ENCODE data around the gene FKBP5.

FKBP5 gene

GRCh38 chr6:35662999-35663398, 25.7 kb downstream of the FKBP5 start:
- no peak for DNase-seq (ENCODE audit: low spot score)

DNA sequence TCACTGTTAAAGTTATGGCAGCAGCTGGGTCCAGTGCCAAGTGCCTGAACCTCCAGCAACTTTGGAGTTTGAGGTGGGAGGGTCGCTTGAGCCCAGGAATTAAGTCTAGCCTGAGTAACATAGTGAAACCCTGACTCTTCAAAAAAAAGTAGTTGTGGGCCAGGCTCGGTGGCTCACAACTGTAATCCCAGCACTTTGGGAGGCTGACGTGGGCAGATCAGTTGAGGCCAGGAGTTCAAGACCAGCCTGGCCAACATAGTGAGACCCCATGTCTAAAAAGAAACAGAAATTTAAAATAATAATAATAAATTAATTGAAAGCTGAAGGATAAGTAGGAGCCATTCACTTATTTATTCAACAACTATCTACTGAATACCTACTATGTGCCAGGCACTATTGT, 33.8 kb downstream of the FKBP5 start:
- no peak for DNase-seq (ENCODE audit: low spot score)

DNA sequence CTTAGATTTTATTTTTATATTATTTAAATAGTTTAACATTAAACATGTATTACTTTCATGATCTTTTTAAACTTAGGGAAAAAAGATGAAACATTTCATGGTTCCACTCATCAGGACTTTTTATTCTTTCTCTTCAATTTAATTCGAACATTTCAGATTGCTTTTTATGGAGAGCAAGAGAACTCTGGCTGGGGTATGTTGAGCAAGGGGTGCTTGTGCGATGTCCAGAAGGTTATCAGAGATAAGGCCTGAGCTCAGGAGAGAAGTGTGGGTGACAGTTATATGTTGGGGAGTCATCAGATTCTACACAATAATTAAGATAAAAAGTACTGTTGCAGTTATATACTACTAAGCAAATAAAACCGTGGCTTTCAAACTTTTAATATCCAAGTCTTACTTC, 37.5 kb downstream of the FKBP5 start:
- DNase-seq (ENCODE audit: low spot score): no peak

GRCh38 chr6:35650015-35650414, 38.7 kb downstream of the FKBP5 start:
- no peak for DNase-seq (ENCODE audit: low spot score)

DNA sequence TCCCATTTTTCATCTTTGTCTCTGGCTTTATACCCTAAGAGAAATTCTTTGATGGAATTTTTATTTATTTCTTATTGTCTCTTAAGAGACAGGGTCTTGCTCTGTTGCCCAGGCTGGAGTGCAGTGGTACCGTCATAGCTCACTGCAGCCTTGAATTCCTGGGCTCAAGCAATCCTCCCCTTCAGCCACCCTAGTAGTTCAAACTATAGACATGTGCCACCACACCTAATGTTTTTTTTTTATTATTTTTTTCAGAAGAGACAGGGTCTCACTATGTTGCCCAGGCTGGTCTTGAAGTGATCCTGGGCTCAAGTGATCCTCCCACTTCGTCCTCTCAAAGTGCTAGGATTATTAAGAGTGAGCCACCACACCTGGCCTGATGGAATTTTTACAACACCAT, 40.5 kb downstream of the FKBP5 start:
- no peak for DNase-seq (ENCODE audit: low spot score)

DNA sequence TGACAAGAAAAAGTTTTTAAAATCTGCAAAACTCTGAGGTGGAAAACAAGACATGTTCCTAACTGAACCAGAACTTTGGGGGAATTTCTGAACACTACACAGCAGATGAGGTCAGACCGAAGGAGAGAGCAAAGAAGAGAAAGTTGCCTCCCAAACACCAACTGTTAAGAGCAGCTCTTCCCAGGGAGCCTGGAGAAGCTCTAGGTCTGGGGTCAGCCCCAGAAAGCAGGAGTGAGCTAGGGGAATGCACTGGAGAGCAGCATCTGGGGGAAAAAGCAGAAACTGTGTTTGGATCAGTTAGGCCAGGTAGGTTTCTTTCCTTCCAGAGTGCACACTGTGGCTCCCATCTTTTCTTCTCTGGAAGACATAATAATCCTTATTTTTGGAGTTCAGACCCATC, 41.3 kb downstream of the FKBP5 start:
- no peak for DNase-seq (ENCODE audit: low spot score)

GRCh38 chr6:35643162-35643535, 45.6 kb downstream of the FKBP5 start:
- no peak for DNase-seq (ENCODE audit: low spot score)

- no peak for DNase-seq (ENCODE audit: low spot score)
Observed at GRCh38 chr6:35642471-35643161, 46.1 kb downstream of the FKBP5 start.

- no peak for DNase-seq (ENCODE audit: low spot score)
Observed at GRCh38 chr6:35640017-35640664, 48.6 kb downstream of the FKBP5 start.

- DNase-seq (ENCODE audit: low spot score): no peak
Observed at GRCh38 chr6:35638679-35639078, 50.0 kb downstream of the FKBP5 start.

- no peak for DNase-seq (ENCODE audit: low spot score)
Observed at GRCh38 chr6:35637911-35638310, 50.8 kb downstream of the FKBP5 start.

GRCh38 chr6:35635601-35636597, 52.8 kb downstream of the FKBP5 start:
- no peak for DNase-seq (ENCODE audit: low spot score)

- DNase-seq (ENCODE audit: low spot score): no peak
Observed at GRCh38 chr6:35634316-35634715, 54.4 kb downstream of the FKBP5 start.

DNA sequence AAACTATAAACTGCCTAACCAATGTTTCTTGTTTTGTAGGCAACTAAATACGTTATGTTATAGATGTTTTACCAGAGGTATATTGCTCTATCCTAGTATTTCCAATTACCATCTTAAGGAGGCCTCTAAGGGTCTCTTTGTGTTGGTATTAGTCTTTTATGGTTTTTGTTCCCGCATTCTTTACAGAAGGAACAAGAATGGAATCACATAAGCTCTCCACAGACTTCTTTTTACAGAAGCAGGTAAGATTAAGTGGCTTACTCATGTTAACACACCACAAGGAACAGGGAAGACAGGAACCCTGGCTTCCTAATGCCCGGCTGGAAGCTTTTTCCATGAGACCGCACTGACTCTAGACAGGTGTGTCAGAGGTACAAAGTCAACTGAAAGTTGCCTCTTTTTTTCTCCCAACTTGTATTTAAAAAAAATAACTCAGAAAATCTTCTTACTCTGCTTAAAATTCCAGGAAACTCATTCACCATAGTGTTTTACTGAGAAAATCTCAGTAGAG, 55.1 kb downstream of the FKBP5 start:
- DNase-seq (ENCODE audit: low spot score): no peak

GRCh38 chr6:35629876-35630378, 58.8 kb downstream of the FKBP5 start:
- DNase-seq (ENCODE audit: low spot score): no peak

GRCh38 chr6:35626401-35626800, 62.3 kb downstream of the FKBP5 start:
- no peak for DNase-seq (ENCODE audit: low spot score)

GRCh38 chr6:35624341-35625070, 64.2 kb downstream of the FKBP5 start:
- DNase-seq (ENCODE audit: low spot score): no peak

DNA sequence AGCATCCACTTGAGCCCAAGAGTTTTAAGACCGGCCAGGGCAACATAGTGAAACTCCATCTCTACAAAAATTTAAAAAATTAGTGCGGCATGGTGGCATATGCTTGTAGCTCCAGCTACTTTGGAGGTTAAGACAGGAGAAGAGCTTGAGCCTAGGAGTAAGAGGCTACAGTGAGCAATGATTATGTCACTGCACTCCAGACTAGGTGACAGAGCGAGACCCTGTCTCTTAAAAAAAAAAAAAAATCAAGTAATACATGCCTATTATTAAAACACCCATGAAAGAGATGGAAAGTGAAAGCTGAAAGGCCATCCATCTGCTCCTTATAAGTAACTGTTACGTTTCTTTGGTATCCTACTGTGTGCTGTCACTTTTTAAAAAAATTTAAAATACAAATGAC, 66.4 kb downstream of the FKBP5 start:
- no peak for DNase-seq (ENCODE audit: low spot score)

GRCh38 chr6:35620706-35621105, 68.0 kb downstream of the FKBP5 start:
- DNase-seq (ENCODE audit: low spot score): no peak

DNA sequence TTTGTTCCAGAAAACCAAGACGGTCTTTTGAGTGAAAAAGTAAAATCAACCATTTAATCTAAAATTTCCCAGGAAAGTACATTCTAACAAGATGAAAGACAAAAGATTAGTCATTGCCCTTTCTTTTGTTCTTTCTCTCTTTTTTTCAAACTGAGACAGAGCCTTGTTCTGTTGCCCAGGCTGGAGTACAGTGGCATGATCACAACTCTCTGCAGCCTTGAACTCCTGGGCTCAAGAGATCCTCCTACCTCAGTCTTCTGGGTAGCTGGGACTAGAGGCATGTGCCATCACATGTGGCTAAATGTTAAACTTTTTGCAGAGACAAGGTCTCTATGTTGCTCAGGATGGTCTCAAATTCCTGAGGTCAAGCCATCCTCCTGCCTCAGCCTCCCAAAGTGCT, 75.0 kb downstream of the FKBP5 start:
- DNase-seq (ENCODE audit: low spot score): no peak

DNA sequence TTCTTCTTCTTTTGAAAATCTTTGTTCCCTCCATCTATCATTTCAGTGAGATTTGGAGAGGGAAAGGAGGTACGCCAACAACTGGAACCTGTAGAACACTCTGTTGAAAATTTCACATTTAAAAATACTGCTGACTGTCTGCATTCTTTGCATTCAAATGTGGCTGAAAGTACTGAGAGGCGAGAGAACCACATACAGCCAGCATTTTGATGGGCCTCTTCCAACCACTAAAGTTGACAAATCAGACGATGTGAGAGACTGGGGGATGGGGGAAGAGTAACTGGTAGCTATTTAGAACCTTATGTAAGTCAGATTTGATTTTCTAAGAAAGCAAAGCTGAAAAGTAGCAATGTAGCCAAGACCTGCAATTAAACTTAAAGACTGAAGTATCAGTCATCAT, 77.5 kb downstream of the FKBP5 start:
- DNase-seq (ENCODE audit: low spot score): no peak

- DNase-seq (ENCODE audit: low spot score): no peak
Observed at GRCh38 chr6:35610830-35611229, 77.9 kb downstream of the FKBP5 start.

Data from HuH-7.5 (cell line).